ENCODE results near the gene RGS3. TPM values are rescaled to one million over a fixed set of nuclear protein-coding genes. Genes with fewer than 3 reads are reported as not detected.

The RGS3 gene
- total RNA-seq, 2 donors from 2014 or later = 170 to 202 TPM

DNA sequence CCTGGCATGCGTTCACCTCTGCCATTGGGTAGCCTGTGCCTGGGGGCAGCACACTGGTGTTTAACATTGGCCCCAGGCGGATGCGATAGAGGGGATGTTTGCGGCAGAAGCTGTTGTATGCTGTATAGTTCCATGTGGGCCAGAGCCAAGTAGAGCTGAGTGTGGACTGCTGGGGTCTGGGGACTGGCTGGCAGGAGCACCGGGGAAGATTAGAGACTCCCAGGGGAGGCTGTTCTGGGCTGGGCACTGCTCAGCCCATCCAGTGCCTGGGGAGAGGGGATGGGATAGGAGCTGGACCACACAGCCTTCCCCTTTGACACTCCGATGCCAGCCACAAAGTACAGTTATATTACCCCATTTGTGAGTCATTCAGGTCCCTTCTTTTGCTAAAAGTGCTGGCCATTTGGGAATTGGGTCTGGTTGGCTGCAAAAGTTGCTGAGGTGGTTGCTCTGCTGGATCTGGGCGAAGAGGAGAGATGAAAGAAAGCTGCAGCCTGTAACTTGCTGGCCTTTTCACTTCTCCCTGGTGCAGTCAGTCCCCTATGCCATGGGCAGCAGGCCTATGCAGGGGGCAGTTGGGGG lies 73.8 kb downstream of the RGS3 start:
- Histone ChIP-seq H3K27me3 (replicated peaks; ENCODE audit: insufficient read depth) (no peaks in the 10 kb centered on the region), H3K9me3 (no peaks in the 10 kb centered on the region), H3K4me1 (ENCODE audit: control insufficient read depth in 1 of 2, low read depth in 2 of 2) (peaks cover 22 to 83% of the 10 kb centered on the region in 2 donors), H3K27ac (peak overlapping the region; percentile 83 to 89), H3K36me3 (peaks cover 9% of the 10 kb centered on the region), H3K4me3 (no peak overlapping the region)
- TF ChIP-seq, protein P1, sequence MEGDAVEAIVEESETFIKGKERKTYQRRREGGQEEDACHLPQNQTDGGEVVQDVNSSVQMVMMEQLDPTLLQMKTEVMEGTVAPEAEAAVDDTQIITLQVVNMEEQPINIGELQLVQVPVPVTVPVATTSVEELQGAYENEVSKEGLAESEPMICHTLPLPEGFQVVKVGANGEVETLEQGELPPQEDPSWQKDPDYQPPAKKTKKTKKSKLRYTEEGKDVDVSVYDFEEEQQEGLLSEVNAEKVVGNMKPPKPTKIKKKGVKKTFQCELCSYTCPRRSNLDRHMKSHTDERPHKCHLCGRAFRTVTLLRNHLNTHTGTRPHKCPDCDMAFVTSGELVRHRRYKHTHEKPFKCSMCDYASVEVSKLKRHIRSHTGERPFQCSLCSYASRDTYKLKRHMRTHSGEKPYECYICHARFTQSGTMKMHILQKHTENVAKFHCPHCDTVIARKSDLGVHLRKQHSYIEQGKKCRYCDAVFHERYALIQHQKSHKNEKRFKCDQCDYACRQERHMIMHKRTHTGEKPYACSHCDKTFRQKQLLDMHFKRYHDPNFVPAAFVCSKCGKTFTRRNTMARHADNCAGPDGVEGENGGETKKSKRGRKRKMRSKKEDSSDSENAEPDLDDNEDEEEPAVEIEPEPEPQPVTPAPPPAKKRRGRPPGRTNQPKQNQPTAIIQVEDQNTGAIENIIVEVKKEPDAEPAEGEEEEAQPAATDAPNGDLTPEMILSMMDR (IDR thresholded peaks at IDR 0.05) = no peak
- no peak for ATAC-seq (ENCODE audit: insufficient number of reproducible peaks, low FRiP score, low read depth)
- no peak for DNase-seq (ENCODE audit: low spot score)

DNA sequence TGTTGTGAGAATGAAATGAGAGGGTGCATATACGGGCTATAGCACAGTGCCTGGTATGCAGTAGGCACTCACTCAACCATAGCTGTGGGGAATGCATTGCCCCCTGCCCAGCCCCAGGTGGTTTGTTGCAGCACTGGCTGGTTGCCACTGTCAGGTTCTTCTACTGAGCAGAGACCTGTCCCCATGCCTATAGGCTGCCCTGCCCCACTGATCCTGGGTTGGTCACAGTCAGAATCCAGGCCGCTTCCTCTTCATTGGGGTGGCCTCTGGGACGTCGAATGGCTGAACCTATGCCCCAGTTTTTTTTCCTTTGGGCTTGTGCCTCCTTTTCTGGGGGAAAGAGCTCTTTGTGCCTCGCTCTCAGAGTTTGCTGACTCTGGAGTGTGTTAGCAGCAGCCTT lies 74.6 kb downstream of the RGS3 start:
- H3K36me3 ChIP-seq = peaks cover 9% of the 10 kb centered on the region
- no peak for DNase-seq (ENCODE audit: low spot score)
- TF ChIP-seq, protein P1 (IDR thresholded peaks at IDR 0.05) = no peak
- H3K9me3 ChIP-seq = no peaks in the 10 kb centered on the region
- H3K27ac ChIP-seq = peak overlapping the region; percentile 83 to 89
- no peak for ATAC-seq (ENCODE audit: insufficient number of reproducible peaks, low FRiP score, low read depth)
- no peak overlapping the region for H3K4me3 ChIP-seq
- no peaks in the 10 kb centered on the region for H3K27me3 ChIP-seq (replicated peaks; ENCODE audit: insufficient read depth)
- peaks cover 22 to 75% of the 10 kb centered on the region in 2 donors for H3K4me1 ChIP-seq (ENCODE audit: control insufficient read depth in 1 of 2, low read depth in 2 of 2)

DNA sequence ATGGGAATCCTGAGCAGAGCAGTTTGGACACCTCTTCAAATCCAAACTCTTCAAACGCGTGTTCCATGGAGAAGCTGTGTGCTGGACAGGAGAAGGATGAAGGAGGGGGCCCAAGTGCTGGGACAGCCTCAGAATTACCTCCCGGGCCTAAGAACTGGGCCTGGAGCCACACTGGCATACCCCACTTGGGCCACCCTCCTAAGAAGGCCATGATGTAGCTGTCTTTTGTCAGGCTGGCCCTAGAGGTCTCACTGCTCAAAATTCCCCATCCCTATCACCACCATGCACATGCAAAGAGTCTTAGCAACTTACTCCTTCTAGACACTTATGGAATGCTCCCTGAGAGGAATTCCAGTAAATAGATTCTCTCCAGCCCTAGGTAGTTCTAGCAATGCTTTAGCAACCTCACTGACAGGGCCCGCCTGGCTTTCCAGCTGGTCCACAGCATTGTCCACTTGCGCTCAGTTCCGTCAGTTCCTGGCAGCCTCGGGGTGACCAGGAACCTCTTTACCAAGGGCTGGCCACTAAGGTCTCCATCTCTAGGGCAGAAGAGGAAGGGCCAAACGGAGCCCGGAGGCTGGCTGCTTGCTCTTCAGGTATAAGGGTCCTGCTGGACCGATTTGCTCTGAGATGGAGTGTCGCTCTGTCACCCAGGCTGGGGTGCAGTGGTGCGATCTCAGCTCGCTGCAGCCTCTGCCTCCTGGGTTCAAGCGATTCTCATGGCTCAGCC lies 75.3 kb downstream of the RGS3 start:
- H3K4me1 ChIP-seq (ENCODE audit: control insufficient read depth in 1 of 2, low read depth in 2 of 2) = peaks cover 22 to 68% of the 10 kb centered on the region in 2 donors
- TF ChIP-seq, protein P1 (IDR thresholded peaks at IDR 0.05) = no peak
- H3K27me3 ChIP-seq (replicated peaks; ENCODE audit: insufficient read depth) = no peaks in the 10 kb centered on the region
- peak overlapping the region in 1 of 2 donors; percentile 83 for H3K27ac ChIP-seq
- no peak for DNase-seq (ENCODE audit: low spot score)
- peaks cover 13% of the 10 kb centered on the region for H3K36me3 ChIP-seq
- H3K9me3 ChIP-seq = no peaks in the 10 kb centered on the region
- H3K4me3 ChIP-seq = no peak overlapping the region
- no peak for ATAC-seq (ENCODE audit: insufficient number of reproducible peaks, low FRiP score, low read depth)

DNA sequence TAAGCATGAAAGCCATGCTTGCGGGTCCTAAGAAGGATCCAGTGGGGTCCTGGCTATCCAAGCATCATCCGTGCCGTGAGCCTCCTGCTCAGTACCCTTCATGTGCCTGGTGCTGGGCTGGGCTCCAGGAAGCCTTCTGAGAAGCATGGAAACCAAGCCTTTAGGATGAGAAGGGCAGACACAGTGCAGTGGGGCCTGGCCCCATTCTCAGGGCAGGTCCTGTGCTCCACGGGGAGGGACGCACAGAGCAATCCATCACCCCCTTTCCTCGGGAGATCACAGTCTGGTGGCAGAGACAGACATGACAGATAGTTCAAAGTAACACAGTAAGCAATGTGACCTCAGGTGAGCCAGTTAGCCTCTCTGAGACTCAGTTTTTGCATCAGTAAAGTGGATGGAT lies 76.9 kb downstream of the RGS3 start:
- no peak overlapping the region for H3K27ac ChIP-seq
- no peak for DNase-seq (ENCODE audit: low spot score)
- peaks cover 13% of the 10 kb centered on the region for H3K36me3 ChIP-seq
- no peak for ATAC-seq (ENCODE audit: insufficient number of reproducible peaks, low FRiP score, low read depth)
- H3K4me3 ChIP-seq = no peak overlapping the region
- peaks cover 22 to 57% of the 10 kb centered on the region in 2 donors for H3K4me1 ChIP-seq (ENCODE audit: control insufficient read depth in 1 of 2, low read depth in 2 of 2)
- TF ChIP-seq, protein P1 (IDR thresholded peaks at IDR 0.05) = no peak
- no peaks in the 10 kb centered on the region for H3K9me3 ChIP-seq
- no peaks in the 10 kb centered on the region for H3K27me3 ChIP-seq (replicated peaks; ENCODE audit: insufficient read depth)

DNA sequence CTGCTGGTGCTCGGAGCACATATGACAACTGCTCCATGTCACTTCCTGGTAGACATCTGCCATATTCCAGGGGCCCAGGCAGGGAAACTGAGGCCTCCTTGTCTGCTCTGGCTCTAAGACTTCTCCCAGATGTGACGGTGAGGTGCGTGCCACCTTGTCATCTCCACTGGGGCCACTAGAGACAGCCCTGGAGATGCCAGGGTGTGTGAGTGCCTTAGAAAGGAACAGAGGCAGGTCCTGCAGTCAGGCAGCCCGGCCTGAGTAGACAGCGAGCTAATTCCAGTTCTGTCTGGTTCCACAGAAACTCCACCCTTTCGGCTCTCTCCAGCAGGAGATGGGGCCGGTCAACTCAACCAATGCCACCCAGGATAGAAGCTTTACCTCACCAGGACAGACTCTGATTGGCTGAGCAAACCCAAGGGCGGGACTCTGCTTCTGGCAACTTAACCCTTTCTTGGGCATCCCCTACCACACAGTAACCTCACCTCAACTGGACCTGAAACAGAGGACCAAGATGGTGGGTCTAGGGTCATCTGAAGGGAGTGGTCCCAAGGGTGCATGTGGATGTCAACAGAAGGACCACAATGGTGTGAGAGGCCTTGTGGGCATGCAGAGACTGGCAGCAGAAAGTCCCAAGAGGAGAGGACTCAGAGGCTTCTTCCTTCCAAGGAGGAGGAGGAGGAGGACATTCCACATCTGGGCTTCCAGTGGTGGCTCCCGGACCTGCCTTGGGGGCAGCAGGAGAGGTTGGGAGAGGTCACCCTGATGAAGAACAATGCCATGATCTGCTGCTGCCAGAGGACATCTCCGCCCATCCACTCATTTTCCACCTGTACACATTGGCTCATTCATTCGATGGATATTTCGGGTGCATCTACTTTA lies 77.7 kb downstream of the RGS3 start:
- no peak for ATAC-seq (ENCODE audit: insufficient number of reproducible peaks, low FRiP score, low read depth)

More for the DNA sequence above, 77.7 kb downstream of the RGS3 start:
- no peak for DNase-seq (ENCODE audit: low spot score)
- Histone ChIP-seq H3K4me1 (ENCODE audit: control insufficient read depth in 1 of 2, low read depth in 2 of 2) (peaks cover 15 to 49% of the 10 kb centered on the region in 2 donors), H3K27me3 (replicated peaks; ENCODE audit: insufficient read depth) (no peaks in the 10 kb centered on the region), H3K27ac (no peak overlapping the region), H3K4me3 (no peak overlapping the region), H3K36me3 (peaks cover 13% of the 10 kb centered on the region), H3K9me3 (no peaks in the 10 kb centered on the region)
- TF ChIP-seq, protein P1 (IDR thresholded peaks at IDR 0.05) = no peak

Data from thoracic aorta (tissue), 2 donors.